ACC112 (cell line): Measurements from ENCODE around the gene GPR25.
A peak's percentile ranks its signal among the peaks of the same experiment; 100 is the strongest.

Experiments
- H2AFZ ChIP-seq: fragments of 200-600 bp; sonication (generic); one replicate; pipeline ENCODE4 v1.6.0; 2017; ENCODE audit warnings: antibody characterized with exemption, low read length; ENCODE audit not compliant: unreplicated experiment
- H3K27ac ChIP-seq: fragments of 200-600 bp; sonication (generic); 2 replicates; pipeline ENCODE4 v1.5.1; 2014; ENCODE audit warnings: low read depth, mild to moderate bottlenecking, antibody characterized with exemption, low read length, moderate library complexity
- H3K27me3 ChIP-seq: fragments of 200-600 bp; sonication (generic); 2 replicates; pipeline ENCODE4 v1.6.1; 2014; ENCODE audit warnings: mild to moderate bottlenecking, antibody characterized with exemption, low read length, moderate library complexity, mixed read lengths; ENCODE audit not compliant: insufficient read depth
- H3K36me3 ChIP-seq: fragments of 200-600 bp; sonication (generic); 2 replicates; pipeline ENCODE4 v1.6.1; 2016; ENCODE audit warnings: mild to moderate bottlenecking, antibody characterized with exemption, low read length, moderate library complexity, mixed read lengths; ENCODE audit not compliant: insufficient read depth
- H3K4me1 ChIP-seq: fragments of 200-600 bp; sonication (generic); one replicate; pipeline ENCODE4 v1.6.1; 2016; ENCODE audit warnings: low read length, mixed read lengths; ENCODE audit not compliant: insufficient read depth, unreplicated experiment, control insufficient read depth
- H3K4me3 ChIP-seq: fragments of 200-600 bp; sonication (generic); 2 replicates; pipeline ENCODE4 v1.5.1; 2014; ENCODE audit warnings: mild to moderate bottlenecking, low read depth, low read length
- H3K79me2 ChIP-seq: fragments of 200-600 bp; sonication (generic); one replicate; pipeline ENCODE4 v1.6.0; 2016; ENCODE audit warnings: low read length; ENCODE audit not compliant: control insufficient read depth, unreplicated experiment, insufficient read depth

The GPR25 gene, protein sequence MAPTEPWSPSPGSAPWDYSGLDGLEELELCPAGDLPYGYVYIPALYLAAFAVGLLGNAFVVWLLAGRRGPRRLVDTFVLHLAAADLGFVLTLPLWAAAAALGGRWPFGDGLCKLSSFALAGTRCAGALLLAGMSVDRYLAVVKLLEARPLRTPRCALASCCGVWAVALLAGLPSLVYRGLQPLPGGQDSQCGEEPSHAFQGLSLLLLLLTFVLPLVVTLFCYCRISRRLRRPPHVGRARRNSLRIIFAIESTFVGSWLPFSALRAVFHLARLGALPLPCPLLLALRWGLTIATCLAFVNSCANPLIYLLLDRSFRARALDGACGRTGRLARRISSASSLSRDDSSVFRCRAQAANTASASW

DNA sequence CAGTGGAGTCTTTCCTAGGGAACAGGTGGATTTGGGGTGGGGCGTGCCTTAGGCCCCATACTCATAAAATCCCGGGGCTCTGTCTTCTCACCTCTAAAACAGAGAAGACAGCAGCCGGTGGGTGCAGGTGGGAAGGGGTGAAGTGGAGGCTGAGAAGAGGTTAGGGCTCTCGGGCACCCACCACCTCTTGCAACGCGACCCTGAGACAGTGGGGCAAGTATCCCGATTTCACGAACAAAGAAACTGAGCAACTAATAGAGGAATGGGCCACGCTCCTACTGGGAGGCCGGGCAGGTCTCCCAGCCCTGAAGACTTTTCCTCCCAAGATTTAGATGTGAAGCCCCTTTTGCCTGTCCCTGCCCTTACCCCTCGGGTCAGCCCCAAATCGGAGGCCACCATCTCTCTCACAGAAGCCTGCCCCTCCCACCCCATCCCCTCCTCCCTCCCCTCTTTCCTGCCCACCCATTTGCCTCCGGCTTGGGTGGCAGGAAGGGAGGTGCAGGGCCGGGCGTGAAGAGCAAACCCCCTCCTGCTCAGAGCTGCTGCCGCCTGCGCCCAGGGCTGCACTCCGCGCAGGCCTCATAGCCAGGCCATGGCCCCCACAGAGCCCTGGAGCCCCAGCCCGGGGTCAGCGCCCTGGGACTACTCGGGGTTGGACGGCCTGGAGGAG lies at the start of gene GPR25:
TSS of gene GPR25 (plus strand) at position 536 of the 670 bp plus-strand sequence. CDS start at position 593, 57 bp downstream.
- no peaks in the 10 kb centered on the region for H3K79me2 ChIP-seq
- H3K27ac ChIP-seq = no peak within 1 kb of the TSS
- H2AFZ ChIP-seq = peak within 1 kb of the TSS; percentile 43
- no peaks in the 10 kb centered on the region for H3K4me1 ChIP-seq
- H3K27me3 ChIP-seq = peaks cover 72% of the 10 kb centered on the region
- H3K4me3 ChIP-seq = peak within 1 kb of the TSS; percentile 68
- H3K36me3 ChIP-seq = no peaks in the 10 kb centered on the region

GRCh38 chr1:200831091-200831490 lies 41.7 kb upstream of the GPR25 start:
- peaks cover under 1% of the 10 kb centered on the region for H3K36me3 ChIP-seq

GRCh38 chr1:200834383-200834782 lies 38.4 kb upstream of the GPR25 start:
- H2AFZ ChIP-seq = no peak overlapping the region
- H3K27me3 ChIP-seq = no peaks in the 10 kb centered on the region
- peaks cover 24% of the 10 kb centered on the region for H3K4me1 ChIP-seq
- H3K36me3 ChIP-seq = peaks cover 5% of the 10 kb centered on the region
- peak overlapping the region; percentile 2; the same call in 1 of the 2 replicates for H3K27ac ChIP-seq
- H3K4me3 ChIP-seq = no peak overlapping the region
- peaks cover 19% of the 10 kb centered on the region for H3K79me2 ChIP-seq

More at GRCh38 chr1:200831091-200831490, 41.7 kb upstream of the GPR25 start:
- no peaks in the 10 kb centered on the region for H3K27me3 ChIP-seq
- H2AFZ ChIP-seq = no peak overlapping the region
- H3K4me1 ChIP-seq = peaks cover 7% of the 10 kb centered on the region
- H3K79me2 ChIP-seq = peaks cover 12% of the 10 kb centered on the region
- no peak overlapping the region for H3K4me3 ChIP-seq
- H3K27ac ChIP-seq = no peak overlapping the region

GRCh38 chr1:200836213-200836612 lies 36.6 kb upstream of the GPR25 start:
- Histone ChIP-seq H3K4me3 (no peak overlapping the region), H3K27me3 (no peaks in the 10 kb centered on the region), H3K79me2 (peaks cover 8% of the 10 kb centered on the region), H3K36me3 (peaks cover 5% of the 10 kb centered on the region), H3K27ac (no peak overlapping the region), H2AFZ (no peak overlapping the region), H3K4me1 (peaks cover 26% of the 10 kb centered on the region)

- H3K79me2 ChIP-seq = peaks cover 8% of the 10 kb centered on the region
- peak overlapping the region; percentile 72 for H3K27ac ChIP-seq
- no peak overlapping the region for H3K4me3 ChIP-seq
- peaks cover 26% of the 10 kb centered on the region for H3K4me1 ChIP-seq
- no peaks in the 10 kb centered on the region for H3K27me3 ChIP-seq
- H2AFZ ChIP-seq = no peak overlapping the region
- peaks cover 10% of the 10 kb centered on the region for H3K36me3 ChIP-seq
Observed at GRCh38 chr1:200837931-200838571, 34.7 kb upstream of the GPR25 start.

- Histone ChIP-seq H3K4me1 (peaks cover 26% of the 10 kb centered on the region), H3K36me3 (peaks cover 11% of the 10 kb centered on the region), H2AFZ (no peak overlapping the region), H3K4me3 (no peak overlapping the region), H3K27me3 (no peaks in the 10 kb centered on the region), H3K79me2 (peaks cover 8% of the 10 kb centered on the region), H3K27ac (peak overlapping the region; percentile 72)
Observed at GRCh38 chr1:200838676-200839445, 33.9 kb upstream of the GPR25 start.

GRCh38 chr1:200845360-200845759 lies 27.4 kb upstream of the GPR25 start:
- H3K27ac ChIP-seq = no peak overlapping the region
- H3K4me1 ChIP-seq = no peaks in the 10 kb centered on the region
- peaks cover 52% of the 10 kb centered on the region for H3K36me3 ChIP-seq
- H3K4me3 ChIP-seq = no peak overlapping the region
- H3K79me2 ChIP-seq = peaks cover 2% of the 10 kb centered on the region
- H3K27me3 ChIP-seq = no peaks in the 10 kb centered on the region
- H2AFZ ChIP-seq = no peak overlapping the region

DNA sequence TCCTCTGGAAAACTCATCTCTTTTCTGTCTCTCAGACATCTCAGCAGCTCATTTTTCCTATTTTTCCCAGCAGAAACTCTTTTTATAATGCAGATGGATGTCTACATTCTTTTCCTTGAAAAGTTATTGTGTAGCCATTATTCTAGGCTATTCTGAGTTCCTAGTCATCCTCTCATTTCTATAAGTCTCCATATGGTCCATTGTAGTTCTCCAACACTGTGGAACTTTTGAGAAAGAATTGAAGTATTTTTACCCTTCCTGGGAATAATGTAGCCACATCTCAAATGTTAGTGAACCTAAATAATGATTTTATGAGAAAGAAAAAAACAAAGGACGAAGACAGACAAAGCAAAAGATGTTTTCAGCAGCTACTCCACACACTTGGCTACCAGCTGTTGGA lies 26.4 kb upstream of the GPR25 start:
- Histone ChIP-seq H3K4me1 (no peaks in the 10 kb centered on the region), H2AFZ (no peak overlapping the region), H3K36me3 (peaks cover 53% of the 10 kb centered on the region), H3K27ac (no peak overlapping the region), H3K27me3 (no peaks in the 10 kb centered on the region), H3K4me3 (no peak overlapping the region), H3K79me2 (peaks cover 2% of the 10 kb centered on the region)

DNA sequence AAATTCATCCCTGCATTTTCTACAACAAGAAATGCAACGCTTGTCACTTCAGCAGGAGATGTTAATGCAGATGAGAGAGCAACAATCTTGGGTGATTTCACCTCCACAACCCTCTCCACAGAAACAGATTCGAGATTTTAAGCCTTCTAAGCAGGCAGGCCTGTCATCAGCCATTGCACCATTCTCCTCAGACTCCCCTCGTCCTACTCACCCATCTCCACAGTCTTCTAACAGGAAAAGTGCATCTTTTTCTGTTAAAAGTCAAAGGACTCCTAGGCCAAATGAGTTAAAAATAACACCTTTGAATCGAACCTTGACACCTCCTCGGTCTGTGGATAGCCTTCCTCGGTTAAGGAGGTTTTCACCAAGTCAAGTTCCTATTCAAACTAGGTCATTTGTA lies 23.4 kb upstream of the GPR25 start:
- Histone ChIP-seq H3K79me2 (peaks cover 2% of the 10 kb centered on the region), H2AFZ (no peak overlapping the region), H3K36me3 (peaks cover 59% of the 10 kb centered on the region)

GRCh38 chr1:200850554-200850953 lies 22.2 kb upstream of the GPR25 start:
- H3K27me3 ChIP-seq = no peaks in the 10 kb centered on the region
- H3K79me2 ChIP-seq = no peaks in the 10 kb centered on the region
- H3K4me1 ChIP-seq = no peaks in the 10 kb centered on the region
- no peak overlapping the region for H2AFZ ChIP-seq
- H3K36me3 ChIP-seq = peaks cover 55% of the 10 kb centered on the region
- no peak overlapping the region for H3K4me3 ChIP-seq
- no peak overlapping the region for H3K27ac ChIP-seq

More for the DNA sequence above, 23.4 kb upstream of the GPR25 start:
- H3K27ac ChIP-seq = no peak overlapping the region
- H3K27me3 ChIP-seq = no peaks in the 10 kb centered on the region
- H3K4me1 ChIP-seq = no peaks in the 10 kb centered on the region
- H3K4me3 ChIP-seq = no peak overlapping the region
